ENCODE data around the gene C16orf46. TPM values are rescaled to one million over a fixed set of nuclear protein-coding genes. Genes with fewer than 3 reads are reported as not detected.

Gene C16orf46
- total and polyA plus RNA-seq, 2 of the 13 experiments (the other 11 are each of a cell fraction or from before 2014, with no cell fraction given): 0.38 to 0.55 TPM

DNA sequence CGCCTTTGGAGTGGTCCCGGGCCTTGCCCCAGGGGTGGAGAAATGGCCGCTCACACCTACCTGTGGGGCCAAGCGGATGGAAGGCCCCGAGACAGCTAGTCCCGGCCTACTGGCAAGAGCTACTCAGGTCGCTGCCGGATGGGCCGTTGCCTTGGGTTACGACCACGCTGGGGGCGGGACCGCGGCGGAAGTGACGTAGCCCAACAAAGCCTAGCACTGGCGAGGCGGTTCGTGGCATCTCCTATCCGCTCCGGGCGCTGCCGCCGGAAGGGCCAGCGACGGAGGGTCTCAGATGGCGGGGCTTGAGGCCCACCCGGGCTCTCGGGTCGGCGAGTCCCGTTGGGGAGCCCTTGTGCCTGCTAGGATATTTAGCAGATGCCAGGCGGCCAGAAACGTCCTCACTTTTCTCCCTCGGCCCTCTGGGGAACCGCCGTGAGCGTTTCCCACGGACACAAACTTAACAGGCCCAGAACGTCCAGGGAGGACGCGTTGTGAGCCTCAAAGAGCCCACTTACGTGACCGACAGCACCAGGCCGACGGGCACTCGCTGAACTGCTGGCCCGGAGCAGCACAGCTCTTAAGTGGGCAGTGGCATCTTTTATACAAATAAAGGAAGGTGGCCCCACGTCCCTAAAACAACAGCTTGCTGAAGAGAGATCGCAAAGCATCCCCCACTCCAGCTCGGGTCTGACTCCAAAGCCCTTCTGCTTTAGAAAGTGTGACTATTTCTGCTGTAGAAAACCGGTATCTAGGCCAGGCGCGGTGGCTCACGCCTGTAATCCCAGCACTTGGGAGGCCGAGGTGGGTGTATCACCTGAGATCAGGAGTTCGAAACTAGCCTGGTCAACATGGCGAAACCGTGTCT is at the start of gene C16orf46 (continued):
- TF ChIP-seq NRL (CRISPR knock-in tag; IDR thresholded peaks at IDR 0.05; ENCODE audit: borderline replicate concordance) (peak; percentile 18; the same call in 1 of the 2 replicates), SMARCE1 (IDR thresholded peaks at IDR 0.05; ENCODE audit: borderline replicate concordance) (no peak), SRY (CRISPR knock-in tag; IDR thresholded peaks at IDR 0.05) (peak; percentile 98; the same call in 1 of the 2 replicates), SRSF1 (optimal IDR thresholded peaks at IDR 0.05; ENCODE audit: low read depth, low read length) (peak; percentile 34), ZNF572 (CRISPR knock-in tag; IDR thresholded peaks at IDR 0.05) (peak; percentile 92), ZNF18 (CRISPR knock-in tag; IDR thresholded peaks at IDR 0.05; ENCODE audit: insufficient replicate concordance) (peak; percentile 72), MBD4 (IDR thresholded peaks at IDR 0.05; ENCODE audit: borderline replicate concordance, low read length) (no peak), ISL2 (CRISPR knock-in tag; IDR thresholded peaks at IDR 0.05) (peak; percentile 50; the same call in 1 of the 2 replicates), LCORL (IDR thresholded peaks at IDR 0.05) (no peak), LCORL (CRISPR knock-in tag; IDR thresholded peaks at IDR 0.05) (peak; percentile 39), HOXA3 (CRISPR knock-in tag; IDR thresholded peaks at IDR 0.05) (peak; percentile 95), GATAD1 (CRISPR knock-in tag; IDR thresholded peaks at IDR 0.05) (peak; percentile 88), ZNF441 (CRISPR knock-in tag; IDR thresholded peaks at IDR 0.05; ENCODE audit: borderline replicate concordance) (peak; percentile 84; the same call in 1 of the 2 replicates), ZNF556 (CRISPR knock-in tag; IDR thresholded peaks at IDR 0.05; ENCODE audit: borderline replicate concordance) (peak; percentile 76; the same call in 1 of the 2 replicates), ZNF468 (CRISPR knock-in tag; IDR thresholded peaks at IDR 0.05) (peak; percentile 88; the same call in 1 of the 2 replicates), KLF13 (CRISPR knock-in tag; IDR thresholded peaks at IDR 0.05) (peak; percentile 88), KMT2B (CRISPR knock-in tag; IDR thresholded peaks at IDR 0.05) (peak; percentile 94), KDM5B (CRISPR knock-in tag; IDR thresholded peaks at IDR 0.05; ENCODE audit: borderline replicate concordance) (peak; percentile 85; the same call in 1 of the 2 replicates), REST (IDR thresholded peaks at IDR 0.05; ENCODE audit: borderline replicate concordance in 1 of 2, low read depth in 1 of 2, low read length in 2 of 2) (no peak), GTF2F1 (IDR thresholded peaks at IDR 0.05; ENCODE audit: low read length) (peak; percentile 66; the same call in 1 of the 2 replicates)
- TF ChIP-seq, protein P1, sequence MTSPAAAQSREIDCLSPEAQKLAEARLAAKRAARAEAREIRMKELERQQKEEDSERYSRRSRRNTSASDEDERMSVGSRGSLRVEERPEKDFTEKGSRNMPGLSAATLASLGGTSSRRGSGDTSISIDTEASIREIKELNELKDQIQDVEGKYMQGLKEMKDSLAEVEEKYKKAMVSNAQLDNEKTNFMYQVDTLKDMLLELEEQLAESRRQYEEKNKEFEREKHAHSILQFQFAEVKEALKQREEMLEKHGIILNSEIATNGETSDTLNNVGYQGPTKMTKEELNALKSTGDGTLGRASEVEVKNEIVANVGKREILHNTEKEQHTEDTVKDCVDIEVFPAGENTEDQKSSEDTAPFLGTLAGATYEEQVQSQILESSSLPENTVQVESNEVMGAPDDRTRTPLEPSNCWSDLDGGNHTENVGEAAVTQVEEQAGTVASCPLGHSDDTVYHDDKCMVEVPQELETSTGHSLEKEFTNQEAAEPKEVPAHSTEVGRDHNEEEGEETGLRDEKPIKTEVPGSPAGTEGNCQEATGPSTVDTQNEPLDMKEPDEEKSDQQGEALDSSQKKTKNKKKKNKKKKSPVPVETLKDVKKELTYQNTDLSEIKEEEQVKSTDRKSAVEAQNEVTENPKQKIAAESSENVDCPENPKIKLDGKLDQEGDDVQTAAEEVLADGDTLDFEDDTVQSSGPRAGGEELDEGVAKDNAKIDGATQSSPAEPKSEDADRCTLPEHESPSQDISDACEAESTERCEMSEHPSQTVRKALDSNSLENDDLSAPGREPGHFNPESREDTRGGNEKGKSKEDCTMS (CRISPR knock-in tag; conservative IDR thresholded peaks at IDR 0.05): 0 out of 2 replicates have a peak, but pooled peaks have one; percentile 16

Measured in HepG2 (cell line).